K562 (cell line): Measurements from ENCODE around the gene NQO2. TPM values are rescaled to one million over a fixed set of nuclear protein-coding genes. Genes with fewer than 3 reads are reported as not detected.
A peak's percentile ranks its signal among the peaks of the same experiment; 100 is the strongest.

Source experiments
- BRF2 ChIP-seq: IDR thresholded peaks from 3 replicates; pipeline ENCODE4 v1.6.1; 2011; ENCODE audit warnings: borderline replicate concordance, mild to moderate bottlenecking; ENCODE audit not compliant: insufficient read length, insufficient read depth
- CCAR2 ChIP-seq: fragments of 200-400 bp; formaldehyde crosslinking; IDR thresholded peaks from 2 replicates; pipeline ENCODE4 v1.6.1; 2017; ENCODE audit warnings: mild to moderate bottlenecking, low read depth, low read length
- CHD2 ChIP-seq: IDR thresholded peaks from 2 replicates; pipeline ENCODE4 v1.6.1; 2011; ENCODE audit warnings: low read depth, low read length
- CTCF ChIP-seq, 3 experiments: IDR thresholded peaks in 2 of 3; conservative IDR thresholded peaks in 1 of 3; 2 replicates each; pipeline ENCODE4 v1.5.1; 2011 to 2012; ENCODE audit warnings: low read length in 3 of 3, mild to moderate bottlenecking in 3 of 3, control low read depth in 2 of 3, improper control_type of control experiment in 1 of 3, inconsistent platforms in 1 of 3, low read depth in 1 of 3, mixed read lengths in 1 of 3, moderate library complexity in 1 of 3; ENCODE audit not compliant: insufficient read depth in 2 of 3
- E2F4 ChIP-seq: sonication (generic); formaldehyde crosslinking; IDR thresholded peaks from 2 replicates; pipeline ENCODE4 v1.8.0; 2022; ENCODE audit warnings: mild to moderate bottlenecking, low read depth, missing genetic modification reagents
- GTF2A2 ChIP-seq: IDR thresholded peaks from 2 replicates; pipeline ENCODE4 v1.6.1; 2016; ENCODE audit warnings: mild to moderate bottlenecking, missing genetic modification characterization, missing compliant biosample characterization
- GTF2F1 ChIP-seq: IDR thresholded peaks from 2 replicates; pipeline ENCODE4 v1.6.1; 2011; ENCODE audit warnings: low read depth, low read length, improper control_type of control experiment
- HNRNPL ChIP-seq: fragments of 200-400 bp; formaldehyde crosslinking; IDR thresholded peaks from 2 replicates; pipeline ENCODE4 v1.6.1; 2017; ENCODE audit warnings: low read depth, mild to moderate bottlenecking, low read length
- KAT2B ChIP-seq: IDR thresholded peaks from one replicate; pipeline ENCODE4 v1.6.1; 2012; ENCODE audit warnings: low read depth, mild to moderate bottlenecking, control low read depth, inconsistent platforms, low read length, moderate library complexity
- POLR2AphosphoS5 ChIP-seq: IDR thresholded peaks from 2 replicates; pipeline ENCODE4 v1.6.1; 2011; ENCODE audit warnings: mild to moderate bottlenecking, low read depth, low read length, moderate library complexity; ENCODE audit not compliant: control insufficient read depth, insufficient read depth
- STAT6 ChIP-seq: sonication (generic); formaldehyde crosslinking; IDR thresholded peaks from 2 replicates; pipeline ENCODE4 v1.8.1; 2023; ENCODE audit warnings: mild to moderate bottlenecking, missing genetic modification reagents
- TFAM ChIP-seq: fragments of 250-450 bp; sonication (Bioruptor Pico); conservative IDR thresholded peaks from 2 replicates; pipeline ENCODE4 v1.5.0; 2021; ENCODE audit warnings: mild to moderate bottlenecking, moderate library complexity
- THAP7 ChIP-seq: fragments of 250-450 bp; sonication (Bioruptor Pico); IDR thresholded peaks from 2 replicates; pipeline ENCODE4 v1.5.0; 2021
- YBX1 ChIP-seq: fragments of 450-650 bp; IDR thresholded peaks from 2 replicates; pipeline ENCODE4 v1.7.1; 2016; ENCODE audit warnings: mild to moderate bottlenecking
- ZBTB9 ChIP-seq: fragments of 450-650 bp; formaldehyde crosslinking; IDR thresholded peaks from 2 replicates; pipeline ENCODE4 v1.4.0; 2020; ENCODE audit warnings: mild to moderate bottlenecking, moderate library complexity
- polyA plus RNA-seq, 8 experiments: library from polyadenylated mRNA; depleted of rRNA in 4 of 8; stranded (reverse) in 5 of 8; unstranded in 3 of 8; fragments of >200 nt; fragmentation: Nextera tagmentation in 2 of 8; fragmentation: Illumina TruSeq in 1 of 8; extraction: Ambion mirVana in 2 of 8; extraction: Trizol in 1 of 8; gene quantifications; 2 replicates each; pipeline versions ENCODE4 v1.2.1 to v1.2.3, GENCODE V29; 2011 to 2014; ENCODE audit warnings: inconsistent platforms in 1 of 8, missing spikeins in 1 of 8
- total RNA-seq, 7 experiments: library from RNA; depleted of rRNA in 6 of 7; stranded (reverse); fragments of >200 nt in 6 of 7; fragmentation: Illumina TruSeq in 2 of 7; extraction: Trizol in 2 of 7; gene quantifications; 2 replicates each; pipeline versions ENCODE4 v1.2.1 to v1.2.3, GENCODE V29; 2011 to 2021; ENCODE audit warnings: low replicate concordance in 1 of 7

NQO2 gene
- total and polyA plus RNA-seq, 9 of the 15 experiments (the other 6 are each of a cell fraction or from before 2014, with no cell fraction given) = 54.6 to 214 (median 116) TPM

GRCh38 chr6:3023663-3024483, 24.2 kb downstream of the NQO2 start (continued):
- TF ChIP-seq CTCF (IDR thresholded peaks at IDR 0.05 in 2 of 3, conservative IDR thresholded peaks at IDR 0.05 in 1 of 3; ENCODE audit: insufficient read depth in 2 of 3, low read depth in 1 of 3, low read length in 3 of 3) = 0 out of 6 replicates have a peak, but pooled peaks of 1 of the 3 experiments have one; percentile 2
- no peak for TF ChIP-seq YBX1
- no peak for TF ChIP-seq TFAM (CRISPR knock-in tag)
- no peak for TF ChIP-seq KAT2B
- no peak; the same call in 1 of the 2 replicates for TF ChIP-seq GTF2A2 (tag)
- TF ChIP-seq CCAR2 = no peak
- no peak for TF ChIP-seq THAP7
- no peak for TF ChIP-seq BRF2
- peak; percentile 75 for TF ChIP-seq CHD2
- no peak; the same call in 1 of the 2 replicates for TF ChIP-seq E2F4 (CRISPR knock-in tag)
- TF ChIP-seq ZBTB9 (CRISPR knock-in tag) = peak; percentile 78
- TF ChIP-seq HNRNPL = no peak
- TF ChIP-seq STAT6 = peak; percentile 65; the same call in 1 of the 2 replicates
- TF ChIP-seq POLR2AphosphoS5 = peak; percentile 94
- 0 out of 2 replicates have a peak, but pooled peaks have one; percentile 86 for TF ChIP-seq GTF2F1
